SJSA1 (cell line): ENCODE data around the gene RAX. TPM values are rescaled to one million over a fixed set of nuclear protein-coding genes. Genes with fewer than 3 reads are reported as not detected.

Source experiments
- DNase-seq, 2 experiments: peaks; one replicate each; pipeline ENCODE4 v3.0.0-alpha.2; 2015 to 2020; ENCODE audit warnings: low spot score in 2 of 2, low read depth in 1 of 2
- H3K27ac ChIP-seq: fragments of 250-450 bp; sonication (Bioruptor Pico); 2 replicates; pipeline ENCODE4 v1.5.1; 2020; ENCODE audit warnings: mild to moderate bottlenecking, moderate library complexity
- H3K27me3 ChIP-seq: fragments of 250-450 bp; sonication (Bioruptor Pico); replicated peaks from 2 replicates; pipeline ENCODE4 v1.5.1; 2020; ENCODE audit warnings: mild to moderate bottlenecking, moderate library complexity
- H3K36me3 ChIP-seq: fragments of 250-450 bp; sonication (Bioruptor Pico); 2 replicates; pipeline ENCODE4 v1.5.1; 2020; ENCODE audit warnings: mild to moderate bottlenecking
- H3K4me1 ChIP-seq: fragments of 250-450 bp; sonication (Bioruptor Pico); replicated peaks from 2 replicates; pipeline ENCODE4 v1.6.1; 2021; ENCODE audit warnings: mild to moderate bottlenecking
- H3K4me3 ChIP-seq: fragments of 250-450 bp; sonication (Bioruptor Pico); 2 replicates; pipeline ENCODE4 v1.5.1; 2020; ENCODE audit warnings: mild to moderate bottlenecking
- H3K9me3 ChIP-seq: fragments of 250-450 bp; sonication (Bioruptor Pico); replicated peaks from 2 replicates; pipeline ENCODE4 v1.5.1; 2020; ENCODE audit warnings: mild to moderate bottlenecking
- total RNA-seq: library from RNA; depleted of rRNA; stranded (reverse); fragments of >200 nt; shearing (Covaris generic); gene quantifications from 2 replicates; pipeline ENCODE4 v1.2.3, GENCODE V29; 2014; rRNA removed

The RAX gene
- total RNA-seq, result not detected in 2 replicates

GRCh38 chr18:59272891-59273758 is at the start of gene RAX:
RAX (minus strand) TSS chr18:59273454; CDS start chr18:59273206, 248 bp downstream.
- no peak for DNase-seq
- Histone ChIP-seq H3K9me3 (peaks cover 10% of the 10 kb centered on the region), H3K27ac (no peak within 1 kb of the TSS), H3K27me3 (peaks cover 95% of the 10 kb centered on the region), H3K36me3 (no peaks in the 10 kb centered on the region), H3K4me1 (peaks cover 17% of the 10 kb centered on the region), H3K4me3 (no peak within 1 kb of the TSS)

- peaks cover 14% of the 10 kb centered on the region for H3K27me3 ChIP-seq
- no peaks in the 10 kb centered on the region for H3K36me3 ChIP-seq
- H3K4me1 ChIP-seq, result no peaks in the 10 kb centered on the region
- H3K27ac ChIP-seq, result no peak within 1 kb of the TSS
- DNase-seq, result no peak
- no peak within 1 kb of the TSS for H3K4me3 ChIP-seq
- H3K9me3 ChIP-seq, result 0 out of 2 replicates have a peak, but pooled peaks cover 2% of the 10 kb centered on the region
Observed at GRCh38 chr18:59318460-59319050, 45.3 kb upstream of the RAX start, which contains the start of gene CPLX4. CPLX4 (minus strand) TSS chr18:59318649; CDS start chr18:59318462, 187 bp downstream.

GRCh38 chr18:59311631-59312030 is 38.4 kb upstream of the RAX start:
- Histone ChIP-seq H3K9me3 (no peaks in the 10 kb centered on the region), H3K36me3 (no peaks in the 10 kb centered on the region), H3K27me3 (peaks cover 21% of the 10 kb centered on the region), H3K4me3 (no peak overlapping the region), H3K27ac (no peak overlapping the region), H3K4me1 (peaks cover 5% of the 10 kb centered on the region; the same call in 1 of the 2 replicates)
- no peak for DNase-seq

- H3K27ac ChIP-seq, result no peak overlapping the region
- H3K4me1 ChIP-seq, result peaks cover 5% of the 10 kb centered on the region; the same call in 1 of the 2 replicates
- no peaks in the 10 kb centered on the region for H3K9me3 ChIP-seq
- H3K36me3 ChIP-seq, result no peaks in the 10 kb centered on the region
- peaks cover 40% of the 10 kb centered on the region for H3K27me3 ChIP-seq
- no peak overlapping the region for H3K4me3 ChIP-seq
- DNase-seq, result no peak
Observed at GRCh38 chr18:59308938-59309260, 35.6 kb upstream of the RAX start.

GRCh38 chr18:59308248-59308937 is 35.1 kb upstream of the RAX start:
- H3K27ac ChIP-seq, result no peak overlapping the region
- DNase-seq, result peak; percentile 68 to 74
- no peaks in the 10 kb centered on the region for H3K36me3 ChIP-seq
- H3K9me3 ChIP-seq, result no peaks in the 10 kb centered on the region
- peaks cover 40% of the 10 kb centered on the region for H3K27me3 ChIP-seq
- no peak overlapping the region for H3K4me3 ChIP-seq
- peaks cover 5% of the 10 kb centered on the region; the same call in 1 of the 2 replicates for H3K4me1 ChIP-seq

GRCh38 chr18:59306640-59307039 is 33.4 kb upstream of the RAX start:
- DNase-seq, result no peak
- H3K27me3 ChIP-seq, result peaks cover 40% of the 10 kb centered on the region

GRCh38 chr18:59305295-59305694 is 32.0 kb upstream of the RAX start:
- DNase-seq, result no peak
- Histone ChIP-seq H3K36me3 (no peaks in the 10 kb centered on the region), H3K4me3 (no peak overlapping the region), H3K9me3 (no peaks in the 10 kb centered on the region), H3K27me3 (peaks cover 31% of the 10 kb centered on the region), H3K27ac (no peak overlapping the region), H3K4me1 (peaks cover 5% of the 10 kb centered on the region; the same call in 1 of the 2 replicates)

More at GRCh38 chr18:59306640-59307039, 33.4 kb upstream of the RAX start:
- Histone ChIP-seq H3K4me3 (no peak overlapping the region), H3K9me3 (no peaks in the 10 kb centered on the region), H3K4me1 (peaks cover 5% of the 10 kb centered on the region; the same call in 1 of the 2 replicates), H3K27ac (no peak overlapping the region), H3K36me3 (no peaks in the 10 kb centered on the region)

GRCh38 chr18:59303656-59304195 is 30.5 kb upstream of the RAX start:
- H3K27me3 ChIP-seq, result peaks cover 27% of the 10 kb centered on the region

GRCh38 chr18:59303006-59303405 is 29.8 kb upstream of the RAX start:
- H3K9me3 ChIP-seq, result no peaks in the 10 kb centered on the region
- no peaks in the 10 kb centered on the region for H3K36me3 ChIP-seq
- no peak overlapping the region for H3K27ac ChIP-seq
- peaks cover 25% of the 10 kb centered on the region for H3K27me3 ChIP-seq
- no peak overlapping the region for H3K4me3 ChIP-seq
- no peaks in the 10 kb centered on the region for H3K4me1 ChIP-seq
- no peak for DNase-seq

More at GRCh38 chr18:59303656-59304195, 30.5 kb upstream of the RAX start:
- Histone ChIP-seq H3K4me3 (no peak overlapping the region), H3K4me1 (peaks cover 3% of the 10 kb centered on the region; the same call in 1 of the 2 replicates), H3K36me3 (no peaks in the 10 kb centered on the region), H3K9me3 (no peaks in the 10 kb centered on the region), H3K27ac (no peak overlapping the region)
- no peak for DNase-seq

- Histone ChIP-seq H3K4me3 (no peak overlapping the region), H3K36me3 (no peaks in the 10 kb centered on the region), H3K27me3 (peaks cover 23% of the 10 kb centered on the region), H3K9me3 (no peaks in the 10 kb centered on the region), H3K4me1 (no peaks in the 10 kb centered on the region), H3K27ac (no peak overlapping the region)
- DNase-seq, result no peak
Observed at GRCh38 chr18:59301929-59302328, 28.7 kb upstream of the RAX start.

- no peak for DNase-seq
- no peak overlapping the region for H3K27ac ChIP-seq
- H3K4me3 ChIP-seq, result no peak overlapping the region
- no peaks in the 10 kb centered on the region for H3K4me1 ChIP-seq
- peaks cover 20% of the 10 kb centered on the region for H3K27me3 ChIP-seq
- no peaks in the 10 kb centered on the region for H3K9me3 ChIP-seq
- no peaks in the 10 kb centered on the region for H3K36me3 ChIP-seq
Observed at GRCh38 chr18:59300676-59301285, 27.5 kb upstream of the RAX start.

GRCh38 chr18:59298871-59299270 is 25.6 kb upstream of the RAX start:
- H3K4me3 ChIP-seq, result no peak overlapping the region
- no peaks in the 10 kb centered on the region for H3K36me3 ChIP-seq
- peaks cover 8% of the 10 kb centered on the region; the same call in 1 of the 2 replicates for H3K27me3 ChIP-seq
- H3K9me3 ChIP-seq, result no peaks in the 10 kb centered on the region
- no peak for DNase-seq
- no peaks in the 10 kb centered on the region for H3K4me1 ChIP-seq
- H3K27ac ChIP-seq, result no peak overlapping the region

- Histone ChIP-seq H3K27ac (no peak overlapping the region), H3K4me3 (no peak overlapping the region), H3K27me3 (peaks cover 29% of the 10 kb centered on the region), H3K9me3 (no peaks in the 10 kb centered on the region), H3K36me3 (no peaks in the 10 kb centered on the region), H3K4me1 (no peaks in the 10 kb centered on the region)
- DNase-seq, result no peak
Observed at GRCh38 chr18:59293317-59293716, 20.1 kb upstream of the RAX start.
